Stimulated activated CD8-positive, alpha-beta memory T cell treated with anti-CD3 and anti-CD28 coated beads, Interleukin-2, amount 100 ng/mL, for 48 hours (primary cell): ENCODE results near the gene NR1H2.

Source experiments
- DNase-seq, 2 donors: peaks; one replicate each; pipeline ENCODE4 v3.0.0-alpha.2; 2020; ENCODE audit warnings: low read depth in 2 of 2

The NR1H2 gene

GRCh38 chr19:50401605-50402450 is 25.6 kb downstream of the NR1H2 start:
- DNase-seq, result no peak

DNA sequence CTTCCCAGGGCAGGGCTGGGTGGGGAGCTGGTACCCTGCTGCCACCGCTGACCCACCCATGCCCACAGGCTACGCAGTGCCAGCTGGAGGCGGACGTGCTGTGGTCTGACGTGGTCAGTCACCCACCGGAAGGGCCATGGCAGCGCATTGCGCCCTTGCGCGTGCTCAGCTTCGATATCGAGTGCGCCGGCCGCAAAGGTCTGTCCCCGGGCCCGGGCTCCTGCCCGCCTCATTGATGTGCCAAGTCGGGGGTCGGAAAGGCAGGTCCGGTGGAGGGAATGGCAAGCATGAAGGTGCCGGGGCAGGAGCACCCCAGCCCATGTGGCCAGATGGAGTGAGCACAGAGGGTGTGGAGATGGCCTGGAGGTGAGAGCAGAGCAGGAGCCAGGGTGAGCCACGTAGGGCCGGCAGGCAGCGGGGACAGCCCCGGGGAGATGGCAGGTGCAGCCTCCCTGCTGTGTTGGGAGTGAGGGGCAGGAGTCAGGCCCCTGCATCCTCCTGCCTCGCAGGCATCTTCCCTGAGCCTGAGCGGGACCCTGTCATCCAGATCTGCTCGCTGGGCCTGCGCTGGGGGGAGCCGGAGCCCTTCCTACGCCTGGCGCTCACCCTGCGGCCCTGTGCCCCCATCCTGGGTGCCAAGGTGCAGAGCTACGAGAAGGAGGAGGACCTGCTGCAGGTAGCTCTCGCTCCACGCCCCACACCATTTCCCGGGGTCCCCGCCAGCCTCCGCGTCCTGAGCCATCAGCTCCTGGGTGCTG is 26.5 kb downstream of the NR1H2 start:
- DNase-seq, result no peak

DNA sequence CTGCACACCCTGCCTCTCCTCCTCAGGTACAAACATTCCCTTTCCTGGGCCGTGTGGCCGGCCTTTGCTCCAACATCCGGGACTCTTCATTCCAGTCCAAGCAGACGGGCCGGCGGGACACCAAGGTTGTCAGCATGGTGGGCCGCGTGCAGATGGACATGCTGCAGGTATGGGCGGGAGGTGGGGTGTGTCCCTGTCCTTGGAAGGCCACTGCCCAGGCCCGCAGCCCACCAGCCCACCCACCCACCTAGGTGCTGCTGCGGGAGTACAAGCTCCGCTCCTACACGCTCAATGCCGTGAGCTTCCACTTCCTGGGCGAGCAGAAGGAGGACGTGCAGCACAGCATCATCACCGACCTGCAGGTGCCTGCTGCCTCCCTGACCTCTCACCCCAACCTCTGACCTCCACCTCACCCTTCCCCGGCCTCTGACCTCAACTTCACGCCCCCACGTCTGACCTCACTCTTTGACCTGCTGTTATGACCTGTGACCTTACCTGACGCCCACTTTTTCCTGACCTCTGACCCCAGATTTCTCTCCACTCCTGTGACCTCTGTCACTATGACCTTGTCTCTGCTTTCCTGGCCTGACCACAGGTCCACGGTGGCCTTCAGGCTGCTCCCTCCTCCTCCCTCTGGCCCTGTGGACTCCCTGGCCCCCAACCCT is 30.0 kb downstream of the NR1H2 start:
- no peak for DNase-seq

DNA sequence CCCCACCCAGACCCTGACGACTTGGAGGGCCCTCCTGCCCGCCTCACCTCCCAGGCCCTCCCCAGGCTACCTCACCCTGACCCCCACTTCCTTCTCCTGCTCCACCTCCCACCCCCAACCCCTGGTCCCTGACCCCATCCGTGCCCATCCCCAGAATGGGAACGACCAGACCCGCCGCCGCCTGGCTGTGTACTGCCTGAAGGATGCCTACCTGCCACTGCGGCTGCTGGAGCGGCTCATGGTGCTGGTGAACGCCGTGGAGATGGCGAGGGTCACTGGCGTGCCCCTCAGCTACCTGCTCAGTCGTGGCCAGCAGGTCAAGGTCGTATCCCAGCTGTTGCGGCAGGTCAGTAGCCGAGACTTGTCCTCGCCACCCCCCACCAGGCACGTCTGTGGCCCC is 30.6 kb downstream of the NR1H2 start:
- no peak for DNase-seq

- no peak for DNase-seq
Measured at GRCh38 chr19:50409347-50409746, 33.1 kb downstream of the NR1H2 start.

DNA sequence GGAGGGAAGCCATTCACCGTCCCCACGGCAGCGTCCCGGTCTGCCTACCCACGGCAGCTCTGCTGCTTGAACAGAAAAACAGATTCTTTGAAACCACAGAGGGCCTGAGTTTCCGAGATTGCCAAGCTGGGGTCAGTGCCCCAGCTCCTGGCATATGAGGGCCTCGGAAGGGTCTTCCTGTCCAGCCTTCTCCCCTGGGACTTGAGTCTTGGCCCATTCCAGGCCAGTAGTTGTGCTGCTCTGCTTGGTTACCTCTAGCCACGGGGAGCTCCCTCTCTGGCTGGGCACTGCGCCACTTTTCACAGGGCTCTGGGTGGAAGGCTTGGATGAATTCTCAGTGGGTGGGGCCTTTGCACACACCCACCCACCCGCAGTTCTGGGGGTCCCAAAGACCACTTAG is 33.9 kb downstream of the NR1H2 start:
- DNase-seq, result no peak

DNA sequence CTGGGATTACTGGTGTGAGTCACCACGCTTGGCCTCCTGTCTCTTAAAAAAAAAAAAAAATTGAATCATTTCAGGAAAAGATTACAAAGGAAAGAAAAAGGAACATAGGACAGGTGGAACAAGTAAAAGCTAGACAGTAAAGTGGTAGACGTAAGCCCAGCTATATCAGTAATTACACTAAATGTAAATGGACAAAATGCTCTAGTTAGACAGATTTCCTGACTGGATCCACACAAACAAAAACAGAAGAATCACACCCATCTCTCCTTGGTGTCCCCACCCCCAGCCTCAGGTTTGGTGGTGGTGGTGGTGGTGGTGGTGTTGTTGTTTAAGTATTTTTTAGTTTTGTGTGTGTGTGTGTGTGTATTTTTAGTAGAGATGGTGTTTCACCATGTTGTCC is 36.2 kb downstream of the NR1H2 start:
- DNase-seq, result no peak

GRCh38 chr19:50413096-50413495 is 36.8 kb downstream of the NR1H2 start:
- DNase-seq, result no peak

DNA sequence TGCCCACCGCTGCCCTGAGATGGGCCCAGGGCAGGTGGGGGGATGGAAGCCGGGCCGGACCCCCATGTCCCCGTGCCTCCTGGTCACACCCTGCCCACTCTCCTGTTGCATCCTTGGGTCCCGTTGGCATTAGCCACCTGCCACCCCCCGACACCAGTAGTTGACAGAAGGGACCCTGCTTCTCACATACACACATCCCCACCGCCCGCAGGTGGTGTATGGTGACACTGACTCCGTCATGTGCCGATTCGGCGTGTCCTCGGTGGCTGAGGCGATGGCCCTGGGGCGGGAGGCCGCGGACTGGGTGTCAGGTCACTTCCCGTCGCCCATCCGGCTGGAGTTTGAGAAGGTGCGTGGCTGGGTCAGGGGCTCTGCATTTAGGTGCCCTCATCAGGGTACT is 37.3 kb downstream of the NR1H2 start:
- DNase-seq, result no peak

DNA sequence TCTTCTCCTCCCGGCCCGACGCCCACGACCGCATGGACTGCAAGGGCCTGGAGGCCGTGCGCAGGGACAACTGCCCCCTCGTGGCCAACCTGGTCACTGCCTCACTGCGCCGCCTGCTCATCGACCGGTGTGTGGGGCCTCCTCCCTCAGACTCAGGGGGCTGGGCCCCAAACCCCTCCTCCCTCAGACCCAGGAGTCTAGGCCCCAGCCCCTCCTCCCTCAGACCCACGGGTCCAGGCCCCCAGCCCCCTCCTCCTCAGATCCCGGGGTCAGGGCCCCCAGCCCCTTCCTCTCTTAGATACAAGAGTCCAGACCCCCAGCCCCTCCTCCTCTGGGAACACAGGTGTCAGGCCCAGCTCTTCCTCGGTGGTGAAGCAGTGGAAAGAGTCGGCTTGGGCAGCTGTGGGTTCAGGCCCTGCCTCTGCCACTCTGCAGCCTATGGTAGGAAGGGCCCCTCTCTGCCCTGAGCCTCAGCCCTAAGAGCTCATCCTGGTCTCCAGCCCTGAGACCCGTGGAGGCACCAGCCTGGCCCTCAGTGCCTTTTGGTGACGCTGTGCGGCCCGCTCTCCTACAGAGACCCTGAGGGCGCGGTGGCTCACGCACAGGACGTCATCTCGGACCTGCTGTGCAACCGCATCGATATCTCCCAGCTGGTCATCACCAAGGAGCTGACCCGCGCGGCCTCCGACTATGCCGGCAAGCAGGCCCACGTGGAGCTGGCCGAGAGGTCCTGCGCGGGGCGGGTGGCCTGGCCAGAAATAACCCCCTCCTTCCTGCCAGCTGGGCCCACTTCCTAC is 38.8 kb downstream of the NR1H2 start:
- DNase-seq, result peak; percentile 71 to 76

- DNase-seq, result no peak
Measured at GRCh38 chr19:50415661-50416033, 39.4 kb downstream of the NR1H2 start.

DNA sequence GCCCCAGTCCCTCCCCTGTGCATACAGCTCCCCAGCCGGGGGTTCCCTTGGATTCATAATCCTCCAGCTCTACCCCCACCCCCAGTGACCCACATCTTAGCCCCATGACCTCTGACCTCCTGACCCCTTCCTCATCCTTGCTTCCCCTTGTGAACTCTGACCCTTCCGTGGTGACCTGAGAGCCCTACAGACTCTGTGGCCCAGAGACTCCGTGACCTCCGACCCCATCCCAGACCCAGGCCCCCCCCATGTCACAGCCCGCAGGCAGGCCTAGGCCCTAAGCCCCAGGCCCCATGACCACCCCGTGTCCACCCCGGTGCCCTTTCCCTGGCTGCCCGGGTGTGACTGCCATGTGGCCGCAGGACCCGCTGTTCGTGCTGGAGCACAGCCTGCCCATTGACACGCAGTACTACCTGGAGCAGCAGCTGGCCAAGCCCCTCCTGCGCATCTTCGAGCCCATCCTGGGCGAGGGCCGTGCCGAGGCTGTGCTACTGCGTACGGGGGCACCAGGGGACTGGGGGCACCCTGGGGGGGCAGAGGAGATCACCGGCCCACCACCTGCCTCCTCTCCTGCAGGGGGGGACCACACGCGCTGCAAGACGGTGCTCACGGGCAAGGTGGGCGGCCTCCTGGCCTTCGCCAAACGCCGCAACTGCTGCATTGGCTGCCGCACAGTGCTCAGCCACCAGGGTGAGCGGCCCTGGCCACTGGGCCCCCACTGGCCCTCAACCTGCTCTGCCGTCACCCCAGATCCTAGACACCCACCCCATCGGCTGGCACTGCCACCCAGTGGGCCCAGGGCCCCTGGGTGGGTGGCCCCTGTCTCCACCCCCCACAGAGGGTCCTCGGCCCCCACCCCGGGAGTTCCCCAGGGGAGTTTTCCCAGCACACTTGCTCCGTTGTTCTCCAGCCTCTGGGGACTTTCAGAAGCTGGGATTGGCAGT is 40.0 kb downstream of the NR1H2 start:
- no peak for DNase-seq

- no peak for DNase-seq
Measured at GRCh38 chr19:50417111-50418081, 41.1 kb downstream of the NR1H2 start.

- DNase-seq, result no peak
Measured at GRCh38 chr19:50418176-50419021, 42.1 kb downstream of the NR1H2 start, which contains the start of gene SPIB. TSS of gene SPIB (plus strand) at chr19:50418938. CDS start at chr19:50418963, 25 bp downstream.

DNA sequence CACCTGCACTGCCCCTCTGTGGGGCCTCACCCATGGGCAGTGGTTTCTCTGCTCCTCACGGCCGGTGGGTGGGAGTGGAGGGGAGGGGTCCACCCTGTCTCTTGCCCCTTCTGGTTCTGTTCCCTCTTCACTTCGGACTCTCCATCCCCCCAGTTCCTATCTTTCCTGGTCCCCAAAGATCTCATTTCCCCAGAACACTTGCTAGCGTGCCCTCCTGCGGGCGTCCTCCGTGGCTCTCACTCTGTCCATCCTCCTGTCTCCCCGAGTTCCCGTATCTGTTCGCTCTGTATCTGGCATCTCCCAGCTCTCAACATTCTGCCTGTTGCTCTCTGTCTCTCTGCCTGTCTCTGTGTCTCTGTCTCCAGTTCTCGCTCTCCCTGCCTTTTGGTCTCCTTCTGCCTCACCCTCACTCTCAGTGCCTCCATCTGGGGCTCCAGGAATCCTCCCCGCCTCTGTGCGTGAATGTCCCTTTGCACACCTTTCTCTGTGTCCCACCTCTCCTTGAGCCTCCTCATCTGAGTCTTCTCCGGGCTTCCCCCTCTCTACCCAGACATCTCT is 42.8 kb downstream of the NR1H2 start:
- DNase-seq, result no peak

DNA sequence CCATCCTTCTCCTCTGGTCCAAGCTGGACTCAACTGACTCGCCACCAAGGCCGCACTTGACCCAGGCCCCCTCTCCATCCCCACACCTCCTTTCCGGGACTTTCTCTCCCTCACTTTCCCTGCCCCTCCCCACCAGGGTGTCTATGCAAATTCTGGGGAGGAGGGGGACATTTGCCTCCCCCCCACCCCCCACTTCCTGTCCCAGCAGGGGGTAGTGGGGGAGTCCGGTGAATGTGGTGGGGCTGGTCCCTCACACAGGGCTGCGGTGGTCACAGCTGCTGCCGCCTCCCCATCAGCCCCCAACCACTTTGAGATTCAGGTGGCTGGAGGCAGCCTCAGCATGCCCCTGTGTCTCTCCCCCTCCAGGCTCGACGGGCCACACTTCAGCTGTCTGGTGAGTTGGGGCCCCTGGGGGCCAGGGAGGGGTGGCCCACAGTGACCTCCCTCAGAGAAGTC is 43.4 kb downstream of the NR1H2 start:
- no peak for DNase-seq

GRCh38 chr19:50420127-50420526 is 43.9 kb downstream of the NR1H2 start:
- no peak for DNase-seq

DNA sequence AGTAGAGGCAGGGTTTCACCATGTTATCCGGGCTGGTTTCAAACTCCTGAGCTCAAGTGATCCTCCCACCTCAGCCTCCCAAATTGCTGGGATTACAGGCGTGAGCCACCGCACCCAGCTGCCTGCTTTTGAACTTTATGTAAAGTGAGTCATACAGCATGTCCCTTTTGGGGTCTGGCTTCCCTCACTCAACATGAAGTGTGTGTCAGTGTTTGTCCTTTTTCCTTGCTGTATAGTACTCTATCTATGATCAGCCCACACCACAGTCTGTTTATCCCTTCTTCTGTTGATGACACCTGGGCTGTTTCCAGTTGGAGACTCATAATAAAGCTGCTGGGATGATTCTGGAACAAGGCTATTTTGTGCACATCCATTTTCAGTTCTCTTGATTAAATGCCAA is 44.6 kb downstream of the NR1H2 start:
- no peak for DNase-seq
